ENCODE data around the gene DPH6. TPM values are rescaled to one million over a fixed set of nuclear protein-coding genes. Genes with fewer than 3 reads are reported as not detected.

Gene DPH6
- total RNA-seq, 4 donors from 2014 or later = 7.7 to 12.9 (median 8.5) TPM

GRCh38 chr15:35440265-35440664 lies 105.7 kb downstream of the DPH6 start:
- H3K9me3 ChIP-seq = no peaks in the 10 kb centered on the region
- H3K4me1 ChIP-seq = peaks cover 0 to 6% (median 5%) of the 10 kb centered on the region in 4 donors
- H3K4me3 ChIP-seq = no peak overlapping the region
- no peak for TF ChIP-seq CTCF (IDR thresholded peaks at IDR 0.05)
- TF ChIP-seq POLR2A (IDR thresholded peaks at IDR 0.05; ENCODE audit: low read depth) = no peak
- TF ChIP-seq POLR2AphosphoS5 (IDR thresholded peaks at IDR 0.05) = no peak
- TF ChIP-seq EP300 (IDR thresholded peaks at IDR 0.05) = no peak
- H3K27me3 ChIP-seq = no peaks in the 10 kb centered on the region
- intact Hi-C loops (cut with DNase I) = no loop called here
- H3K36me3 ChIP-seq = no peaks in the 10 kb centered on the region
- WGBS = 99% methylated on average over 3 of the region's 3 CpGs
- H3K27ac ChIP-seq (replicated peaks in 1 of 4) = no peak overlapping the region
- DNase-seq (ENCODE audit: extremely low spot score) = no peak

- H3K27ac ChIP-seq (replicated peaks in 1 of 4) = no peak overlapping the region
- no peaks in the 10 kb centered on the region for H3K27me3 ChIP-seq
- H3K4me3 ChIP-seq = no peak overlapping the region
- 82% methylated on average over 2 of the region's 2 CpGs for WGBS
- intact Hi-C loops (cut with DNase I) = no loop called here
- TF ChIP-seq POLR2A (IDR thresholded peaks at IDR 0.05; ENCODE audit: low read depth) (no peak), EP300 (IDR thresholded peaks at IDR 0.05) (no peak), POLR2AphosphoS5 (IDR thresholded peaks at IDR 0.05) (no peak), CTCF (IDR thresholded peaks at IDR 0.05) (no peak)
- H3K36me3 ChIP-seq = no peaks in the 10 kb centered on the region
- no peaks in the 10 kb centered on the region for H3K9me3 ChIP-seq
- no peak for DNase-seq (ENCODE audit: extremely low spot score)
- H3K4me1 ChIP-seq = peaks cover 0 to 6% (median 5%) of the 10 kb centered on the region in 4 donors
These were observed 106.7 kb downstream of the DPH6 start for GRCh38 chr15:35439291-35439690.

- WGBS = 95% methylated on average over 5 of the region's 5 CpGs
- intact Hi-C loops (cut with DNase I) = no loop called here
- Histone ChIP-seq H3K36me3 (no peaks in the 10 kb centered on the region), H3K4me1 (no peaks in the 10 kb centered on the region), H3K27ac (replicated peaks in 1 of 4) (no peak overlapping the region), H3K27me3 (no peaks in the 10 kb centered on the region), H3K9me3 (no peaks in the 10 kb centered on the region), H3K4me3 (no peak overlapping the region)
- TF ChIP-seq POLR2A (IDR thresholded peaks at IDR 0.05; ENCODE audit: low read depth) (no peak), CTCF (IDR thresholded peaks at IDR 0.05) (no peak), POLR2AphosphoS5 (IDR thresholded peaks at IDR 0.05) (no peak), EP300 (IDR thresholded peaks at IDR 0.05) (no peak)
- DNase-seq (ENCODE audit: extremely low spot score) = no peak
These were observed 108.8 kb downstream of the DPH6 start for GRCh38 chr15:35437157-35437556.

GRCh38 chr15:35436422-35436821 lies 109.5 kb downstream of the DPH6 start:
- no peak for TF ChIP-seq POLR2AphosphoS5 (IDR thresholded peaks at IDR 0.05)
- TF ChIP-seq EP300 (IDR thresholded peaks at IDR 0.05) = no peak
- no peak for TF ChIP-seq CTCF (IDR thresholded peaks at IDR 0.05)
- no peak for TF ChIP-seq POLR2A (IDR thresholded peaks at IDR 0.05; ENCODE audit: low read depth)
- no peaks in the 10 kb centered on the region for H3K27me3 ChIP-seq
- 92% methylated on average over 4 of the region's 4 CpGs for WGBS
- H3K9me3 ChIP-seq = no peaks in the 10 kb centered on the region
- H3K27ac ChIP-seq (replicated peaks in 1 of 4) = no peak overlapping the region
- DNase-seq (ENCODE audit: extremely low spot score) = no peak
- intact Hi-C loops (cut with DNase I) = no loop called here
- H3K36me3 ChIP-seq = no peaks in the 10 kb centered on the region
- no peak overlapping the region for H3K4me3 ChIP-seq
- no peaks in the 10 kb centered on the region for H3K4me1 ChIP-seq

- no peaks in the 10 kb centered on the region for H3K9me3 ChIP-seq
- intact Hi-C loops (cut with DNase I) = no loop called here
- no peak overlapping the region for H3K4me3 ChIP-seq
- H3K27ac ChIP-seq (replicated peaks in 1 of 4) = no peak overlapping the region
- no peak for DNase-seq (ENCODE audit: extremely low spot score)
- no peak for TF ChIP-seq CTCF (IDR thresholded peaks at IDR 0.05)
- TF ChIP-seq EP300 (IDR thresholded peaks at IDR 0.05) = no peak
- TF ChIP-seq POLR2AphosphoS5 (IDR thresholded peaks at IDR 0.05) = no peak
- TF ChIP-seq POLR2A (IDR thresholded peaks at IDR 0.05; ENCODE audit: low read depth) = no peak
- no peaks in the 10 kb centered on the region for H3K4me1 ChIP-seq
- no peaks in the 10 kb centered on the region for H3K27me3 ChIP-seq
- no peaks in the 10 kb centered on the region for H3K36me3 ChIP-seq
- WGBS = 100% methylated on average over 1 of the region's 1 CpG
These were observed 114.7 kb downstream of the DPH6 start for GRCh38 chr15:35431281-35431680.

All from esophagus muscularis mucosa (tissue), 4 donors.